Suprapubic skin (tissue), 4 donors: ENCODE results near the gene CYTIP.

ENCODE experiments used
- CTCF ChIP-seq, 2 donors: fragments of 200-600 bp in 1 of 2; fragments of 450-650 bp in 1 of 2; sonication (generic) in 1 of 2; IDR thresholded peaks; one replicate each; pipeline ENCODE4 v1.5.1; 2016 to 2019; ENCODE audit warnings: antibody characterized with exemption in 2 of 2, mild to moderate bottlenecking in 1 of 2, moderate library complexity in 1 of 2
- EP300 ChIP-seq: sonication (generic); formaldehyde crosslinking; IDR thresholded peaks from one replicate; pipeline ENCODE4 v1.6.1; 2017; ENCODE audit warnings: antibody characterized with exemption
- POLR2A ChIP-seq, 2 donors: fragments of 450-650 bp; IDR thresholded peaks; one replicate each; pipeline ENCODE4 v1.6.1; 2017; ENCODE audit warnings: antibody characterized with exemption in 2 of 2, mild to moderate bottlenecking in 2 of 2, moderate library complexity in 2 of 2
- POLR2AphosphoS5 ChIP-seq, 3 donors: sonication (generic); formaldehyde crosslinking; IDR thresholded peaks; one replicate each; pipeline ENCODE4 v1.6.1; 2017; ENCODE audit warnings: antibody characterized with exemption in 3 of 3

- no peak for TF ChIP-seq CTCF (IDR thresholded peaks at IDR 0.05)
- no peak for TF ChIP-seq POLR2A (IDR thresholded peaks at IDR 0.05)
- TF ChIP-seq EP300: no peak
- TF ChIP-seq POLR2AphosphoS5 (IDR thresholded peaks at IDR 0.05): no peak
These were observed 21.7 kb upstream of the CYTIP start for GRCh38 chr2:157465554-157465953.
